ENCODE data around the gene SESTD1.

SESTD1 gene

GRCh38 chr2:179125404-179125803, 139.2 kb downstream of the SESTD1 start:
- no peak for DNase-seq (ENCODE audit: low read depth, low spot score)
- H3K4me3 ChIP-seq (ENCODE audit: low read depth, low read length): no peak overlapping the region
- ChIA-PET CTCF (no interaction called here), POLR2A (no interaction called here)
- no peak for TF ChIP-seq CTCF (IDR thresholded peaks at IDR 0.05; ENCODE audit: insufficient read depth, low read length, missing control alignments)

- ChIA-PET CTCF (no interaction called here), POLR2A (no interaction called here)
- no peak for DNase-seq (ENCODE audit: low read depth, low spot score)
- no peak for TF ChIP-seq CTCF (IDR thresholded peaks at IDR 0.05; ENCODE audit: insufficient read depth, low read length, missing control alignments)
- H3K4me3 ChIP-seq (ENCODE audit: low read depth, low read length): no peak overlapping the region
Measured at GRCh38 chr2:179124282-179124681, 140.3 kb downstream of the SESTD1 start.

GRCh38 chr2:179123272-179123662, 141.4 kb downstream of the SESTD1 start:
- no peak for DNase-seq (ENCODE audit: low read depth, low spot score)
- ChIA-PET POLR2A (no interaction called here), CTCF (no interaction called here)
- H3K4me3 ChIP-seq (ENCODE audit: low read depth, low read length): no peak overlapping the region
- no peak for TF ChIP-seq CTCF (IDR thresholded peaks at IDR 0.05; ENCODE audit: insufficient read depth, low read length, missing control alignments)

GRCh38 chr2:179107737-179108136, 156.9 kb downstream of the SESTD1 start:
- TF ChIP-seq CTCF (IDR thresholded peaks at IDR 0.05; ENCODE audit: insufficient read depth, low read length, missing control alignments): no peak
- CTCF ChIA-PET: interaction anchor here (1.2 kb wide), 1 partner anchor 9 kb away, joined by 3 read pairs; no protein-coding TSS in a partner anchor
- POLR2A ChIA-PET: no interaction called here
- H3K4me3 ChIP-seq (ENCODE audit: low read depth, low read length): no peak overlapping the region
- no peak for DNase-seq (ENCODE audit: low read depth, low spot score)

- POLR2A ChIA-PET: no interaction called here
- TF ChIP-seq CTCF (IDR thresholded peaks at IDR 0.05; ENCODE audit: insufficient read depth, low read length, missing control alignments): no peak
- no peak overlapping the region for H3K4me3 ChIP-seq (ENCODE audit: low read depth, low read length)
- CTCF ChIA-PET: interaction anchor here (1.2 kb wide), 1 partner anchor 10 kb away, joined by 3 read pairs; no protein-coding TSS in a partner anchor
- DNase-seq (ENCODE audit: low read depth, low spot score): peak; percentile 62
Measured at GRCh38 chr2:179106676-179107428, 157.8 kb downstream of the SESTD1 start.

GRCh38 chr2:179106342-179106675, 158.3 kb downstream of the SESTD1 start:
- TF ChIP-seq CTCF (IDR thresholded peaks at IDR 0.05; ENCODE audit: insufficient read depth, low read length, missing control alignments): no peak
- POLR2A ChIA-PET: no interaction called here
- no peak for DNase-seq (ENCODE audit: low read depth, low spot score)
- no peak overlapping the region for H3K4me3 ChIP-seq (ENCODE audit: low read depth, low read length)
- CTCF ChIA-PET: no interaction called here
